ENCODE data around the gene DPYSL5. TPM values are rescaled to one million over a fixed set of nuclear protein-coding genes. Genes with fewer than 3 reads are reported as not detected.
A peak's percentile ranks its signal among the peaks of the same experiment; 100 is the strongest.

Gene DPYSL5
- total and polyA plus RNA-seq, 10 of the 15 experiments (the other 5 are each of a cell fraction or from before 2014, with no cell fraction given) = not detected

GRCh38 chr2:26840937-26841610, 6.9 kb upstream of the DPYSL5 start:
- CTCF ChIA-PET = interaction anchor here (0.6 to 1.6 kb wide), 3 partner anchors 8 to 99 kb away, joined by 3 read pairs; no protein-coding TSS in a partner anchor
- Histone ChIP-seq H3K36me3 (ENCODE audit: control insufficient read depth in 2 of 2, insufficient read depth in 2 of 2, low read length in 1 of 2) (no peaks in the 10 kb centered on the region), H3K9ac (ENCODE audit: control insufficient read depth, insufficient read depth, low read length) (no peak overlapping the region), H3K4me2 (ENCODE audit: control insufficient read depth, insufficient read depth) (no peak overlapping the region), H3K4me1 (ENCODE audit: control insufficient read depth, insufficient read depth, low read length) (no peaks in the 10 kb centered on the region), H2AFZ (ENCODE audit: control insufficient read depth, low read depth, low read length) (no peak overlapping the region), H3K4me3 (no peak overlapping the region), H4K20me1 (ENCODE audit: control insufficient read depth, insufficient read depth) (no peaks in the 10 kb centered on the region), H3K27me3 (replicated peaks in 1 of 2; ENCODE audit: control insufficient read depth in 2 of 2, insufficient read depth in 2 of 2, low read length in 1 of 2) (peaks cover 4 to 5% of the 10 kb centered on the region in 2 experiments; a peak in 3 of 4 replicates), H3K27ac (ENCODE audit: control insufficient read depth, insufficient read depth) (no peak overlapping the region), H3K9me3 (replicated peaks; ENCODE audit: control insufficient read depth, insufficient read depth, low read length) (no peaks in the 10 kb centered on the region), H3K79me2 (ENCODE audit: control insufficient read depth, insufficient read depth, low read length) (no peaks in the 10 kb centered on the region)
- intact Hi-C loops (cut with micrococcal nuclease; ENCODE audit: unreplicated experiment) (loop anchor here (10.0 kb wide), 1 partner anchor 174 kb away; no protein-coding TSS in a partner anchor), in situ Hi-C loops (cut with MboI) (loop anchor here (5.0 kb wide), 1 partner anchor 81 kb away; no protein-coding TSS in a partner anchor)
- POLR2A ChIA-PET = interaction anchor here (0.7 kb wide), 1 partner anchor 176 kb away, joined by 7 read pairs; no protein-coding TSS in a partner anchor
- SMC1A ChIA-PET (ENCODE audit: uncharacterized antibody, unreplicated experiment) = no interaction called here
- ATAC-seq = peak; percentile 78
- RAD21 ChIA-PET (ENCODE audit: unreplicated experiment) = no interaction called here
- 46% methylated on average over 4 of the region's 4 CpGs for WGBS (ENCODE audit: insufficient coverage, insufficient replicate concordance, low lambda C conversion rate, missing lambda C conversion rate)
- TF ChIP-seq CTCF (IDR thresholded peaks at IDR 0.05 in 2 of 3, conservative IDR thresholded peaks at IDR 0.05 in 1 of 3; ENCODE audit: control insufficient read depth in 2 of 3, extremely low read depth in 1 of 3, insufficient read depth in 1 of 3, low read depth in 3 of 3, low read length in 3 of 3) = peak in 2 of 3 experiments; percentile 1 to 5; a peak in 1 of 6 replicates
- no peak for TF ChIP-seq RUNX3 (IDR thresholded peaks at IDR 0.05; ENCODE audit: low read length)
- TF ChIP-seq POU2F2 (IDR thresholded peaks at IDR 0.05; ENCODE audit: borderline replicate concordance, low read depth, low read length) = no peak
- DNase-seq (ENCODE audit: low read depth, low spot score) = no peak
- BruUV-seq (replicated peaks) = no TSS peak
- FAIRE-seq = no peak

Data from GM12878 (cell line).